ENCODE data around the gene GPR15LG.
A peak's percentile ranks its signal among the peaks of the same experiment; 100 is the strongest.

The GPR15LG gene

DNA sequence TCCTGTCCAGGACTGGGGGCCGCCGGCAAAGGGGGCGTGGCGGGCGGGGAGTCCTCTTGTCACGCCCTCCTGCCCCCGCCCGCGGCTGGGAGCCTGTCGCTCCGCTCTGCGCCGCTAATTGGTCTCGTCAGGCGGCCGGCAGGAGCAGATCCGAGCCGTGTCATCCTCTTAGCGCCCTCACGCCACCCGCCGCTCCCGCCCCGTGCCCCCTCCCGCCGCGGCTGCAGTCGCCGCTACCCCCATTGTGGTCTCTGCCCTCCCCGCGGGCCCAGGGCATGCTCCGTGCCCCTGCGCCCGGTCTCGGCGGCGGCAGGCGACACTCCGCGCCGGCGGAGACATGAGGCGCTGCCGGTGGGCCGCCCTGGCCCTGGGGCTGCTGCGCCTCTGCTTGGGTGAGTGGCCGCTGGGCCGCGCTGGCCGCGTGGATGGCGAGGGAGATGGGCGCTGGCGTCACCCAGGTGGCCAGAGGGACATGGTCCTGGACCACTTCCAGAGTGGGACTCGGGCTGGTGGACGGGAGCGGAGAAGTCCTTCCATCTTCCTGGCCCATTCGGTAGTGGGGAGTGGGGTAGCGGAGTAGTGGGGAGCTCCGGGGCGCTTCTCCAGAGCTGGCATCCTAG lies 20.9 kb downstream of the GPR15LG start, which contains the start of gene CDHR1:
CDHR1 (plus strand) TSS at position 114 of the 620 bp plus-strand sequence; CDS start at position 338, 224 bp downstream.
- DNase-seq, result no peak

DNA sequence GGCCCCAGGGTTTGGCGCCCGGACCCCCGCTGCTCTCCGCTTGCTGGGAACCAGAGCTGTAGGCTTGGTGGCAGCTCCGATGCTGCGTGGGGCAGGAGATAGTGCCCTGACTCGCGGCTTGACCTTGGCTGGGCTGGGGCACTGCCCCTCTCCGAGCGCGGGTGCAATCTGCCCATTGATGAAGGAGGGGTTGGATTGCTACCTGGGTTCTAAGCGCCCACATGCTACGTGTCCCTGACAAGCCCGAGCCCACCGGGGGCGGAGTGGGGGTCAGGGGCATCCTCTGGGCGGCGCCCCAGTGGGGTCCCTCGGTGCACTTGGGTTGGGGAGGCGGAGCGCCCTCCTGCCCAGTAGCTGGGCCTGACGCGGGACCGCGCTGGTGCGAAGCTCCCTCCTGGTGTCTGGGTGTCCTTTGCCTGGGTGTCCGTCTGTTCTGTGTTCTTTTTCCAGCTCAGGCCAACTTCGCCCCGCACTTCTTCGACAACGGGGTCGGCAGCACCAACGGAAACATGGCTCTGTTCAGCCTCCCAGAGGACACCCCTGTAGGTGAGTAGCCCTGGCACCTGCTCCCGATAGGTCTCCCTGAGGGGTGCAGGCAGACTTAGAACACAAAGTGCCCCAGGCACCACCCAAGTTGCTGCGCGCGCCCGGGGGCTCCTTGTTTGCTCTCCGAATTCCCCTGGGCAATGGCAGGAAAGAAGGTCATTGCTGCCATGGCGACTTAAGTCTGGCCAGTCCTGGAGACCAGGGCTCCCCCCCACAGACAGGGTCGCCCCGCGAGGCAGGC lies 21.6 kb downstream of the GPR15LG start:
- no peak for DNase-seq

DNA sequence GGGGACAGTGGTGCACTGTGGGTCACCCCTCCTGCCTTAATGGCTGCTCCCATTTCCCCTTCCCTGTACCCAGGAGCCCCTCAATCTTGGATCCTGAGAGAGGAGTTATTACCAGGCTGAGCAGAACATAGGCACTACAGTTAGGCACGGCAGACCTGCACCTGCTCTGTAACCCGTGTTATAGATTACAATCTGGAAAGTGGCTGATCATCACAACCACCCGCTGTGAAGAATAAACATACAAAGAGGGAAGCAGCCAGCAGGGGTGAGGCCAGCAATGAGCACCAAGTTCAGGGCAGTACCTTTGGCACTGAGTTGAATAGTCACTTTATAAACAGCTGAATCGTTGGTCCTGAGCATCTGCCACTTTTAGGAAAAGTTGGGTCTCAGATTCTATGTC lies 22.5 kb downstream of the GPR15LG start:
- DNase-seq, result no peak

DNA sequence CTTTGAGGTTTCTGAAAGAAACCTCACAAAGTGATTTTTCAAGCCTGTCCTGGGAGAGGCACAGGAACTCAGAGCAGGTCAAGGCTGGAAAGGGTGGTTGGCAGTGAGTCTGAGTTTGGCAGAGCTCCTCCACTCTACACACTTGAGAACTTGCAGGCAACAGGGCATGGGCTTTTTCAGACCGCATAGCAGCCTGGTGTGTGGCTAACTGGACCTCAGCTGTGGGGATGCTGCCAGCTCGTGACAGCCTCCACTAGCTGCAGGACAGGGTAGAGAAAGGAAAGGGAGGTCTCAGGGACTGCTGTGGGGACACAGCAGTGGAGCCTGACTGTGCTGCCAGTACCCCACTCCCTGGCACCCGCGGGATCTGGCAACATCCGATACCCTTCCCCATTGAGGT lies 23.3 kb downstream of the GPR15LG start:
- DNase-seq, result no peak

DNA sequence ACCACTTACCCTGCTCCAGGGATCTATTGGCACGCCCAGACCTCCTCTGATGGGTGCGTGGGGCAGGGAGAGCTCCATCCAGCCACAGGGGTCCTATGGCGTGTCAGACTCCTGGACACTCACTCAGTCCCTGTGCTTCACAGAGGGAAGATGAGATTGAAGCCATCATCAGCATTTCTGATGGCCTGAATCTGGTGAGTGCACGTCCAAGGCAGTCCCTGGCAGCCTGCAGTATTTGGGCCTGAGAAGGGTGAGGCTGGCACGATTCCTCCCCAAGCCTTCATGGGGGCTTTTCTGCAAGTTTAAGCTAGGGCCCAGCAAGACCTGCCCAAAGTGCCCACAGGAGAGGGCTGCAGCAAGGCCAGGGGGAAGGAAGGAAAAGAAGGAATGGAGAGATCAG lies 24.0 kb downstream of the GPR15LG start:
- no peak for DNase-seq

DNA sequence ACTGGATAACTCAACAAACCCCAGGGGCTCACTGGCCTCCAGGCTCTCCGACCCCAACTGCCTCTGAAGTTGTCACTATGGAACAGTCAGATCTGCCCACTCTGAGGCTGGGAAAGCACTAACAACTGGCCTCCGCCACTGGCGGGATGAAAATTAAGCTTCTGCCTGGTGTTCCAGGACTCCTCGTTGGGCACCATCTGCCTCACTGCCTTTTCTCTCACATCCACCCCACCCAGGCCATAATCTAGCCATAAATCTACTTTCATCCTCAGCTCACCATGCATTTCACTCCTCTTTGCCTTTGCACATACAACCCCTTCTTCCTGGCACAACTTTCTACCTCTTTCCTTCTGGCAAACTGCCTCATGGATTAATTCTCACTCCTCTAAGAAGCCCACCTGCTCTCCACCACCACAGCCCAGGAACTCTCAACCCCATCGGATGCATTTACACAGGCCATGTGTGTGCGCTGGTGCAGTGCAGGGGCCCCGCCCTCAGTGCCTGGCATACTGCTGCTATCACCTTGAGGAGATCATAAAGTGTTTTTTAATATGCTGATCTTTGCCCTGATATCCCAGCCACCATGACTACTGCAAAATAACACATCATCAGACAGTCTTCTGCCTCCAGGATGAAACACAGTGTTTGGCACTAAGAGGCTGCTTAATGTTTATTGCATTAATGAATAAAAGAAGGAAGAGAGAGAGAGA lies 24.8 kb downstream of the GPR15LG start:
- no peak for DNase-seq

DNA sequence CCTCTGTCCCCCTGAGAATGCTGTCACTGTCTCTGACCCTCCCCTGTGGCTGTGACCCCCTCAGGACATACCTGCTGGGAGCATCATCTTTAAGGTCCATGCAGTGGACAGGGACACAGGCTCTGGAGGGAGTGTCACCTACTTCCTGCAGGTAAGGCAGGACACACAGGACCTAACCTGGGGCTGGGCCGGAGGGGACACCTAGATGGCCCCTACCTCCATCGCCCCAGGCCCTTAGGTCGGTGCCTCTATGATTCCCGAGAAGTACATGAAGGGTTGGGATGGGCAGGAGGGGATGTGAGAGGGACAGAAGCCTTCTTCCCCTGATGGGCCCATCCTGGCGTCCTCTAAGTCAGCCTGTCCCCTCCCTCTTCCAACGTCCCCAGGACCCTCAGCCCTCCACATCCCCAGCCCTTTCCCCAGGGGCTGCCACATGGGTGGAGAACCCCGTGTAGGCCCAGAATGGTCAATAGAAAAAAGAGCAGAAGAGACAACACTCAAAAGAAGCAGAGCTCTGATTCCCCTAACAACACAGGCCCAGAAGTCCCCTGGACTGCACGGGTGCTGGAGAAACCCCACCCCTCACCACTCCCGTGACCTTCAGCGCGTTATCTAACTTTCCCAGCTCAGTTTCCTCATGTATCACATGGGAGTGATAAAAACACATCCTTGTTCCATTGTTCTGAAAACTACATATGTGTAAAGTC lies 27.1 kb downstream of the GPR15LG start:
- no peak for DNase-seq

DNA sequence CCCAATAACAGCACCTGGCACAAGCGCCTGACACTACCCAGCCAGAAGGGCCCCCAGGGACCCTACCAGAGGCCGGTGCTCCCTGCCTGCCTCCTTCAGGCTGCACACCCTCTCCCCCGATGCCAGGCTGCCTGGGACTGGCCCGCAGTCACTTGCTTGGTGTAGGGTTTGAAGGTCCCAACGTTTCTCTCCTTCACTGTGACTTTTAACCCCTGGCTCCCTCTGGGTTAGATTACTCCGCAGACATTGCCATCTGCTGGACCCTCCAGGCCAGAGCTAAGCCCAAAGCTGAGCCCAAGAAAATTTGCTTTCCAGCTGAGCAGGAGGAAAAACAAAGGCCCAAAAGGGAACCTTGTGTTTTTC lies 27.6 kb downstream of the GPR15LG start:
- DNase-seq, result no peak

DNA sequence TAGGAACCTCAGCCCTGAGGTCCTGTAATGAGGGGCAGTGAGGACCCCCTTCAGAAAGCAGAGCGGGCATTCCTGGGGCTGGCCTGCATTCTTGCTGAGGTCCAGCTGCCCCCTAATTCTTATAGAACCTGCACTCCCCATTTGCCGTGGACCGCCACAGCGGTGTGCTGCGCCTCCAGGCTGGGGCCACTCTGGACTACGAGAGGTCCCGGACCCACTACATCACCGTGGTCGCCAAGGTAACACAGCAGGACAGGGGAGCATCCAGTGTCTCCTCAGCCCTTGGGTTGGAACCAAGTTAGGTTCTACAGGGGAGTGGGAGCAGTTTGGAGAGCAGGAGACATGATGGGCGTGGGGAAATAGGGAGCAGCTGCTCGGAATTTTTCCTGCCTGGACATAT lies 28.1 kb downstream of the GPR15LG start:
- no peak for DNase-seq

DNA sequence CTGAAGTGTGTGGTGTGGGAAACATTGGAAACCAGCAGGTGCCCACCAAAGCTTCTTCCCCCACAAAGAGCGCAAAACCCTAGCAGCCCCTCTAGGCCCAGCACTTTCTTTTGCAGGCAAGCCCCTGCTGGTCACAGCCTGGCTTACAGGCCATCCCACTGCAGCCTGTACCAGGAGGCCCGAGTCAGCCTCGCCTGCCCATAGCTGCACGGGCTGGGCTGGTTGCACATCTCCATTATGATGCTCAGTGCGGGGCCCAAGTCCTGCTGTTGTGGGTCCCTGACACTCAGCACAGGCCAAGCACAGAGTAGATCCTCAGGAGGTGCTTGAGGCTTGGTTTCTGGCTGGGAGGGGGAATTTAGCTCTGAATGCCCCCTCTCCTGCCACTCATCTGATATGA lies 28.7 kb downstream of the GPR15LG start:
- DNase-seq, result no peak

DNA sequence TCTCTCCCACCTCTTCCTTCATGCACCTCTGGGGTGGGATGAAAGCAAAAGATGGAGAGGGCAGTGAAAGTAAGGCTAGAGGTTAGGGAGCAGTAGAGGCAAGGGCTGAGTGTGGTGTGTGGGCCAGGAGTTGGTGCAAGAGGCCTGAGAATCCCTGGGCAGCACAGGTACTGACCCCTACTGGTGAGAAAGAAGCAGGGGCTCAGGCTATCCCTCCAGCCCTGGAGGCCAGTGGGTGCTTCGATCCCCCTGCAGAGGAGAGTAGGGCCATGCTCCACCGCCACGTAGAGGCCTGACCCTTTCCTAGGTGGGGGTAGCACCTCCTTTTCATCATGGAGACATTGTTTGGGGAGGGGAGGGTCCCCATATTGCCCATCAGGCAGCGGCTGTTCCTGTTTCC lies 30.5 kb downstream of the GPR15LG start:
- DNase-seq, result peak; percentile 83

DNA sequence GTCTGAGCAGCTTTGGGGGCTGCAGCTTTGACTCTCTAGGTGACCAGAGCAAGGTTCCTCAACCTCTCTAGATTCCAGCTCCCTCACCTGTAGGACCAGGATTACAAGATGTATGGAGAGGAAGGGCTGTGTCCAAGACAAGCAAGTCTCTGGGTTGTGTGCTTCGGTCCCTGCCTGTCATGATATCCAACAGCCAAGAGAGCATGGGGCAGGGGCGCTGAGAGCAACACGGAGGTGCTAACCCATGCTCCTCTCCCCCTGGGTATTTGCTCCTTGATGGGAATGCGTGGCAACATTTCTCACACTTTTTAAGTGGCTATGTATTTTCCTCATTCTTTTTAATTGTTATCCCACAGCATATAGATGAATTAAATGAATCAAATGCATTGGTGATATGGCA lies 31.0 kb downstream of the GPR15LG start:
- DNase-seq, result no peak

DNA sequence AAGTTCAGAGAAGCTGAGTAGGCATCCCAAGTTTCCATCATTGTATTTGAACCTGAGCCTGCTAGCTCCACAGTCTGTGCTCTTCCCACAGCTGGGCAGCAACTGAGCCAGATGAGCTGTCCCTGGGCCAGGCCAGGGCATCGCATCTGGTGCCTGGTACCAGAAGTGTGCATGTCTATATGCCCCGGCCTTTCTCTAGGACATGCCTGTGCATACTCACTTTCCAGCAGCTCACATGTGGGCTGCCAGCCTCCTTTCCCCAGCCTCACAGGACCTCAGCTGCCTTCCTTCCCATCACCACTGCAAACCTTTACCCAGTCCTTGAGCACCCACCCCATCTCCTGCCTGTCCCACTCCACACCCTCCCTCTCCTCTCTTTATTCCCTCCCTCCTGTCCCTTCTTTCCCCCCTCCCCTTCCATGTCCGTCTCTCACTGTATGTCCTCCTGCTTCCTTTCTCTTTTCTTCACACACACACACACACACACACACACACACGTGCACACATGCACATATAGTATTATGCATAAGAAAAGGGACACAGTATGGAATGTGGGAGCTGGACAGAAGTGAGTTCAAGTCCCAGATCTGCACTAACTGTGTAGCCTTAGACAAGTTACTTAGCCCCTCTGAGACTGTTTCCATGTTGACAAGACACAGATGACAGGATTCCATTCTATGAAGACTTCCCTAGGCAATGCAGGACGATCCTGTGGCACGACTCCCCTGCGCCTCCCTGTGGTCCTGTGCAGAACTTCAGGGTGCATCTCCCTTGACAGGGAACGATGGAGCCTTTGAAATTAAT lies 31.6 kb downstream of the GPR15LG start:
- DNase-seq, result peak; percentile 75

DNA sequence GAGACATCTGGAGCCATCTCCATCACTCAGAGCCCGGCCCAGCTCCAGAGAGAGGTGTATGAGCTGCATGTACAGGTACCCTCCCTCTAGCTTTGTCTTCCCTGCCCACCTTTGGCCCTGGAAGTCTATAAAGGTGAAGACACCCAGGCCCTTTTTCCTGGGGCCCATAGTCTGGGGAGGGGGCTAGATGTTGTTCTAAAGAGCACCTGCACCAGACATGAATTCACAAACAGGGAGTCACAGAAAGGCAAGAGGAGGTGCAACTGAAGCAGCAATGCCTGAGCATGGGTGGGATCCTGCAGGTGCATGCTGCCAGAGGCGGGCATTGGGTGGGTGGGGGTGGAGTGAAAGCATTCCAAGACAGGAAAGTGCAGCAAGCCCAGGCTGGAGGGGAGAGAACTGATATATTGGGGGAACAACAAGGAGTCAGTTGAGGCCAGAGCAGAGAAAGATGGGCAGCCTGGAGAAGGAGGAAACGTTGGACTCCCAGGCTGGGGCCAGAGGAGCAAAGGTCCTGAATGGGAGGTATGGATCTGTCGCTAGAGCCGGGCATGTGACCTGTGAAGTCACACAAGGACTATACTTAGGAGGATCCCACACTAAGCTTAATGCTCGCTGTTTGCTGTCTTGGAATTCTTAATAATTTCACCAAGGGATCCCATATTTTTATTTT lies 32.4 kb downstream of the GPR15LG start:
- no peak for DNase-seq

DNA sequence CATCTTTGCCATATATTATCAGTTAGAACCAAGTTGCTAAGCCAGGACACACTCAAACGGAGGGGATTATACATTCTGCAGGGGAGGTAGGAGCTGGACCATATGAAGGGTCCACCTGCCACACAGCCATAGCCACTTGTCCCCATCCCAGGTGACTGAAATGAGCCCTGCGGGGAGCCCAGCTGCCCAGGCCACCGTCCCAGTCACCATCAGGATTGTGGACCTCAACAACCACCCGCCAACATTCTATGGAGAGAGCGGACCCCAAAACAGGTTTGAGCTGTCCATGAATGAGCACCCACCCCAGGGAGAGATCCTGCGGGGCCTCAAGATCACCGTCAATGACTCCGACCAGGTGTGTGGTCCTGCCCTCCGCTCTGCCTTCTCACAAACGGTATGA lies 34.4 kb downstream of the GPR15LG start:
- no peak for DNase-seq

DNA sequence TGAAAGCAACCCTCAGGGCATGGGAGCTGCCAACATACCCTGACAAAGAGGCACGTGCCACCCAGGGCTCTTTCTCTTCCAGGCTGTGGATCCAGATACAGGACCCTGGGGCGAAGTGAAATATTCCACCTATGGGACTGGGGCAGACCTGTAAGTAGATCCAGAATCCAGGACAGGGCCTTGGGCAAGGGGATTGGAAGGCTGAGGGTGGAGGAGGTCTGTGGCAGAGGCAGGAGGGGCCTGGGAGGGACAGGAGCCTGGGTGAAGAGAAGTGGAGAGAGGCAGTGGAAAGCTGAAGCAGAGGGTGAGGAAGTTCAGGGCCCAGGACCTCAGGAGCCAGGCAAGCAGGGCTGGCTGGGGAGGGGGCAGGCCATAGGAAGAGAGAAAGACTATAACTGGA lies 38.0 kb downstream of the GPR15LG start:
- no peak for DNase-seq

DNA sequence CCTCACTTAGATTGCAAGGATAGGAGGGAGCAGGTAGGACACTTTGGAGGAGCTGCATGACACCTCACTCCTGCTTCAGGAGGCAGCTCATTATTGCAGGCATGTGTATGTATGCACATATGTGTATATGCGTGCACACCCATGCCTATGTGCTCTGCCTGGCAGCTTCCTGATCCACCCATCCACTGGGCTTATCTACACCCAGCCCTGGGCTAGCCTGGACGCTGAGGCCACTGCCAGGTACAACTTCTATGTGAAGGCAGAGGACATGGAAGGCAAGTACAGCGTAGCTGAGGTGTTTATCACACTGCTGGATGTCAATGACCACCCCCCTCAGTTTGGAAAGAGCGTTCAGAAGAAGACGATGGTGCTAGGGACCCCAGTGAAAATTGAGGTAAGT lies 38.4 kb downstream of the GPR15LG start:
- DNase-seq, result no peak

DNA sequence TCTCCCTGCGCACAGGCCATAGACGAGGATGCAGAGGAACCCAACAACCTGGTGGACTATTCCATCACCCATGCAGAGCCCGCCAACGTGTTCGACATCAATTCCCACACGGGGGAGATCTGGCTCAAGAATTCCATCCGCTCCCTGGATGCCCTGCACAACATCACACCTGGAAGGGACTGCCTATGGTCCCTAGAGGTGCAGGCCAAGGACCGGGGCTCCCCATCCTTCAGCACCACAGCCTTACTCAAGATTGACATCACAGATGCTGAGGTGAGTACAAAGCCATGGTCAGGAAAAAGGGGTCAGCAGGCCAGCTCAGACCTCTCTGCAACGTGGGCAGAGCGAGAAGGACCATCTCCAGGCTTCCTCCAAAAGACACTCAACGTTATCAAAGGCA lies 39.5 kb downstream of the GPR15LG start:
- DNase-seq, result no peak

DNA sequence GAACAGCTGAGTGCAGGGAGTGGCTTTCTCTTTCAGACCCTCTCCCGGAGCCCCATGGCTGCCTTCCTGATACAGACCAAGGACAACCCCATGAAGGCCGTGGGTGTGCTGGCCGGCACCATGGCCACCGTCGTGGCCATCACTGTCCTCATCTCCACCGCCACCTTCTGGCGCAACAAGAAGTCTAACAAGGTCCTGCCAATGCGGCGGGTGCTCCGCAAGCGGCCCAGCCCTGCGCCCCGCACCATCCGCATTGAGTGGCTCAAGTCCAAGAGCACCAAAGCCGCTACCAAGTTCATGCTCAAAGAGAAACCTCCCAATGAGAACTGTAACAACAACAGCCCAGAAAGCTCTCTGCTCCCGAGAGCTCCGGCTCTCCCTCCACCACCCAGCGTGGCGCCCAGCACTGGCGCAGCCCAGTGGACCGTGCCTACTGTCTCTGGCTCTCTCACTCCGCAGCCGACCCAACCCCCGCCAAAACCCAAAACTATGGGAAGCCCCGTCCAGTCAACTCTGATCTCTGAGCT lies 40.5 kb downstream of the GPR15LG start:
- DNase-seq, result no peak

DNA sequence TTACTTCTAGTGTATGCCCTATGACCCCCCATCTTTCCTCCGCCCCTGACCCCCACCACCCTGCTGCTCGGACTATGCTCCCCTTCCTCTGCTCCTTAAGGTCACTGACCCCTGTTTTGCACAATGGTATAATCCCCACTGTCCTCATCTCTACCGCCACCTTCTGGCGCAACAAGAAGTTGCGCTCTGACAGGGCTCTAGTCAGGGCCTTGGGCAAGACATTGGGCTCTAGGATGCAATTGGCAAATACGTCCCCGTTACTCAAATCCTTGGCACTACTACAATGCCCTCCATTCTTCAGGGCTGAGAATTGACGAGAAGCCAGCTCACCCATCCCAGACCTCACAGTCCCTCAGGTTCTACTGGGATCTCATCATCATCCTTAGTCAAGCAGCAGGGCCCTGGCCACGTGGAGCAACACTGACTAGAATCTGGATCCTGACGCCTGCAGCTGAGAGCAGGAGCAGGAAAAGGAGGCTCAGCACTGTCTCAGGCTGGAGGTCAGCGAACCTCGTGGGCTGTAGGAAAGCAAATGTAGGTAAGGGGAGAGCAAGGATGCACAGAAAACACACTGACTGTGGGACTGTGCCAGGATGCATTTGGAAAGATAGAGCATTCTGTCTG lies 41.1 kb downstream of the GPR15LG start:
- no peak for DNase-seq

DNA sequence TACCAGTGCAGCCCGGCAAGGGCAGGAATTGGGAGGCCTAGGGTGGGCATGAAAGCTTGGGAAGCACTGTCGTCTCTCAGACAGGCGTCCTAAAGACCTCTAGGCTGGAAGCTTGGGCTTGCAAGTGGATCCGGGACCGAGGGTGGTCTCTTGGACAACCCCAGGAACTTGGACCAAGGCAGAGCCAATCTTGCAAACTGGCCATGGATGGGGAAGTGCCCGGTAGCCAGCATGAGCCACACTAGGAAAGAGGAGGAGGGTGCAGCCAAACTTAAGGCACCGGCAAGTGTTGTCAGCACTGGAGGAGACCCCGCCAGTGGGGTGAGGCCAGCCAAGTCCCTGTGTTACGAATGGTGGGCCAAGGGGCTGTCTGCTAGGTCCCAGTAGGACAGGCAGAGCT lies 43.2 kb downstream of the GPR15LG start:
- DNase-seq, result no peak

All from 8988T (cell line).